Stimulated activated naive CD8-positive, alpha-beta T cell treated with anti-CD3 and anti-CD28 coated beads, Interleukin-15, Interleukin-2, amounts not matched to agents 100 ng/mL and 50 ng/mL, for 24 hours (primary cell): ENCODE results near the gene SPATA19.

Experiments
- H3K27ac Mint-ChIP-seq: one replicate; pipeline ENCODE4 v1.8.0; 2021; ENCODE audit warnings: mild to moderate bottlenecking, mixed read lengths
- H3K27me3 Mint-ChIP-seq: one replicate; pipeline ENCODE4 v1.8.0; 2021; ENCODE audit warnings: mixed read lengths
- H3K36me3 Mint-ChIP-seq: one replicate; pipeline ENCODE4 v1.8.0; 2021; ENCODE audit warnings: low read depth, mixed read lengths
- H3K4me1 Mint-ChIP-seq: one replicate; pipeline ENCODE4 v1.8.0; 2021; ENCODE audit warnings: low read depth, mixed read lengths
- H3K4me3 Mint-ChIP-seq: one replicate; pipeline ENCODE4 v1.8.0; 2021; ENCODE audit warnings: mild to moderate bottlenecking, mixed read lengths
- H3K9me3 Mint-ChIP-seq: one replicate; pipeline ENCODE4 v1.8.0; 2021; ENCODE audit warnings: mixed read lengths

SPATA19 gene

DNA sequence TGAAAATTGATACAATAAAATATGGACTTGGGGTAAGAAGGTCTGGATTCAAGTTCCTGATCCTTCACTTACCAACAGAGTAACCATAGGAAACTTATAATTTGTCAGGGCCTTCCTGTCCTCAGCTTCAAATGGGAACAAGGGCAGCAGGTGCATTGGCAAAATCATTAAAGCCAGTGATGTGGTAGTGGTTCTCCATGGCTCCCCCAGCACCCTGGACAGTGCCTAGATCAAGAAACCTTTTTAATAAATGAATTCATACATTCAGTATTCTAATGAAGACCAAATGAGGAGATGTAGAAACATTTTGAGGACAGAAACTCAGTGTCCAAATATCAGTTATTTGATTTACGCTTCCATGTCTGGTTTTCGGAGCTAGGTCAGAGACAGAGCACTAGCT, 51.1 kb downstream of the SPATA19 start:
- Mint-ChIP-seq H3K27ac (no peak overlapping the region), H3K4me1 (no peaks in the 10 kb centered on the region), H3K9me3 (peaks cover 28% of the 10 kb centered on the region), H3K36me3 (no peaks in the 10 kb centered on the region), H3K27me3 (peaks cover 15% of the 10 kb centered on the region), H3K4me3 (no peak overlapping the region)

DNA sequence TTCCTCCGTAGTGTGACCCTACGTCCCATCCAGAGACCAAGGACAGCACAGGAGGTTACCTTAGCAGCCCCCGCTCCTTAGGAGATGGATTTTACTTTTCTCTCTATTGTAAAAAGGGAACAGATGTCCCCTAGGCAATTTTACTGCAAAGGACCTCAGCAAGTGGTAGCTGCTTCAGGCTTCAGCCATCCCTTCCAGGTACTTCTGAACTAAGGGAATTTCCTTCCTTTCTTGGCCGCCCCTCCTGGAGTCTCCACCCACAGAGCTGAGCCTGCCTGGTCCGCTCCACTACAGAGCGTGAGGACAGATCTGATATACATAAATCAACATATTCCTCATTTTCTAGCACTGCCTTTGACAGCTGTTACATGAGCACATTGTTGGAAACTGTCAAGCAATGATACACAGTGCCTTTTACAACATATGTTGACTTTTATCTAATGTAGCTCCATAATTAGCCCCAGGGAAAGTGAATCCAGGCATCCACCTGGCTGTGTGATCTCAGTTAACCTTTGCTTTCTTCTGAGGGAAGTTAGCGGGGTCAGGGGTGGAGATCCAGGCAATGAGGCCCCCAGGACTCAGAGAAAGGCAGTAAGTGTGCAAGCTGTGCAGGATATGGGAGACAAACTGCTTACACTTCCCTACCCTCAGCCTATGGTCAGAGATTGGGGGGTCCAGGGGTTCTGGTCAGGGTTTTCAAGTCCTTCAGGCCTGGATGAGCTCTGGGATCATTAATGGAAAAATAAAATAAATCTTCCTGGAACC, 51.9 kb downstream of the SPATA19 start:
- no peaks in the 10 kb centered on the region for H3K4me1 Mint-ChIP-seq
- H3K27me3 Mint-ChIP-seq: peaks cover 21% of the 10 kb centered on the region
- H3K36me3 Mint-ChIP-seq: no peaks in the 10 kb centered on the region
- peaks cover 28% of the 10 kb centered on the region for H3K9me3 Mint-ChIP-seq
- no peak overlapping the region for H3K4me3 Mint-ChIP-seq
- no peak overlapping the region for H3K27ac Mint-ChIP-seq

DNA sequence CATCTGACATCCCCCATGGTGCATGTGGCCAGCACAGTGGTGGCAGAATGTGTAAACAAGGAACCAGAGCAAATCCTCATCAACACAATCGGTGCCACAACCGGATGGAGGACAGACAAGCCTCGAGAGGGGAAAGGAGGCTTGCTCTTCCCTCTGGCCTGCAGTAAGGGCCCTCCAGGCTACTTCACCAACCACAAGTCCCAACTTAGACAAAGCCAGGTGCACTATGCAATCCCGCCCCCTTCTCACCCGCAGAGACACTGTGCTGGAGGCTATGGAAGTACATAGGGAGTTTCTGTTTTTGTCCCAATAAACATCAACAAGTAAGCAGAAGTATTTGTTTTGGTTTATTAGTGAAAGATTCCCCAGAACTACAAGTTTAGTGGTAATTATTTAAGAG, 54.3 kb downstream of the SPATA19 start:
- peaks cover 40% of the 10 kb centered on the region for H3K27me3 Mint-ChIP-seq
- H3K36me3 Mint-ChIP-seq: no peaks in the 10 kb centered on the region
- H3K4me3 Mint-ChIP-seq: no peak overlapping the region
- no peak overlapping the region for H3K27ac Mint-ChIP-seq
- H3K9me3 Mint-ChIP-seq: peaks cover 28% of the 10 kb centered on the region
- no peaks in the 10 kb centered on the region for H3K4me1 Mint-ChIP-seq
